HCT116 (cell line): ENCODE results near the gene MAP3K6. TPM values are rescaled to one million over a fixed set of nuclear protein-coding genes. Genes with fewer than 3 reads are reported as not detected.

Source experiments
- ATAC-seq: fragments of 200-7000 bp; cut with Tn5 transposase; 2 replicates; pipeline ENCODE4 v1.9.1; 2020; ENCODE audit warnings: mild to moderate bottlenecking, moderate library complexity
- BruUV-seq: library from RNA; stranded (reverse); fragments of 400-500 nt; replicated peaks from 2 replicates; lab custom pipeline; 2021; lab: Mats Ljungman, UMichigan
- CTCF ChIA-PET: fragments of 300-600 bp; sonication (Branson Sonifier 250); formaldehyde crosslinking; loops from one replicate; lab custom pipeline; 2021; ENCODE audit warnings: antibody characterized with exemption; lab: Charles Lee
- POLR2A ChIA-PET: fragments of 300-600, 350-600 bp; sonication (Branson Sonifier 250); formaldehyde crosslinking; loops from one replicate; lab custom pipeline; 2021; ENCODE audit warnings: antibody characterized with exemption; lab: Charles Lee
- RAD21 ChIA-PET, 2 experiments: fragments of 300-600 bp; sonication (Branson Sonifier 250); formaldehyde crosslinking; loops; one replicate each; lab custom pipeline; 2023; ENCODE audit warnings: low total read pairs in 2 of 2; ENCODE audit not compliant: uncharacterized antibody in 2 of 2, unreplicated experiment in 2 of 2, low non-redundant PET in 1 of 2; lab: Charles Lee
- DNase-seq: peaks from one replicate; pipeline ENCODE4 v3.0.0-alpha.2; 2010; ENCODE audit warnings: low read depth, low spot score
- H2AFZ ChIP-seq: fragments of 200-600 bp; shearing (Covaris generic), sonication (generic); 2 replicates; pipeline ENCODE4 v1.6.1; 2017; ENCODE audit warnings: low read depth, mixed run types, mixed read lengths, antibody characterized with exemption, low read length; ENCODE audit not compliant: poor library complexity, severe bottlenecking
- H3K27ac ChIP-seq: 2 replicates; pipeline ENCODE4 v1.5.1; 2012; ENCODE audit warnings: low read depth, low read length
- H3K27me3 ChIP-seq: fragments of 200-600 bp; sonication (generic); 2 replicates; pipeline ENCODE4 v1.6.1; 2016; ENCODE audit warnings: mixed run types, low read length, mixed read lengths; ENCODE audit not compliant: insufficient read depth
- H3K36me3 ChIP-seq, 2 experiments: fragments of 200-500 bp in 1 of 2; fragments of 200-600 bp in 1 of 2; sonication (Bioruptor generic) in 1 of 2; sonication (generic) in 1 of 2; 2 replicates each; pipeline versions ENCODE4 v1.5.1 to v1.6.1; 2014 to 2016; ENCODE audit warnings: low read length in 2 of 2, inconsistent platforms in 1 of 2, mixed read lengths in 1 of 2, mixed run types in 1 of 2; ENCODE audit not compliant: insufficient read depth in 2 of 2, control insufficient read depth in 1 of 2
- H3K4me1 ChIP-seq, 2 experiments: fragments of 200-600 bp in 1 of 2; sonication (generic) in 1 of 2; 2 replicates each; pipeline versions ENCODE4 v1.5.1 to v1.6.1; 2012 to 2017; ENCODE audit warnings: low read length in 2 of 2, inconsistent platforms in 1 of 2, mild to moderate bottlenecking in 1 of 2, mixed read lengths in 1 of 2, mixed run types in 1 of 2, moderate library complexity in 1 of 2; ENCODE audit not compliant: insufficient read depth in 2 of 2, control insufficient read depth in 1 of 2
- H3K4me2 ChIP-seq: fragments of 200-600 bp; sonication (generic); 2 replicates; pipeline ENCODE4 v1.6.1; 2017; ENCODE audit warnings: mixed run types, low read length, mixed read lengths
- H3K4me3 ChIP-seq, 2 experiments: fragments of 200-600 bp in 1 of 2; sonication (generic) in 1 of 2; replicated peaks in 1 of 2; 2 replicates each; pipeline ENCODE4 v1.5.1; 2011 to 2016; ENCODE audit warnings: low read length in 2 of 2, control low read depth in 1 of 2, low read depth in 1 of 2, mild to moderate bottlenecking in 1 of 2, mixed read lengths in 1 of 2, mixed run types in 1 of 2
- H3K79me2 ChIP-seq: fragments of 200-600 bp; sonication (generic); 2 replicates; pipeline ENCODE4 v1.6.1; 2017; ENCODE audit warnings: mild to moderate bottlenecking, mixed run types, low read length, moderate library complexity, mixed read lengths; ENCODE audit not compliant: insufficient read depth
- H3K9ac ChIP-seq: fragments of 200-600 bp; sonication (generic); 2 replicates; pipeline ENCODE4 v1.6.1; 2016; ENCODE audit warnings: low read length, mixed read lengths
- H3K9me2 ChIP-seq: fragments of 200-600 bp; sonication (generic), shearing (Covaris generic); 2 replicates; pipeline ENCODE4 v1.6.1; 2017; ENCODE audit warnings: mixed run types, mild to moderate bottlenecking, moderate library complexity; ENCODE audit not compliant: insufficient read depth
- H3K9me3 ChIP-seq, 2 experiments: fragments of 200-500 bp in 1 of 2; fragments of 200-600 bp in 1 of 2; sonication (Bioruptor generic) in 1 of 2; sonication (generic) in 1 of 2; 2 replicates each; pipeline ENCODE4 v1.6.1; 2014 to 2017; ENCODE audit warnings: low read length in 2 of 2, mixed read lengths in 2 of 2, inconsistent platforms in 1 of 2, low read depth in 1 of 2, mild to moderate bottlenecking in 1 of 2, mixed run types in 1 of 2, moderate library complexity in 1 of 2; ENCODE audit not compliant: control insufficient read depth in 1 of 2, insufficient read depth in 1 of 2
- H4K20me1 ChIP-seq: fragments of 200-600 bp; sonication (generic), shearing (Covaris generic); 2 replicates; pipeline ENCODE4 v1.6.1; 2017; ENCODE audit warnings: mixed run types, mild to moderate bottlenecking, moderate library complexity; ENCODE audit not compliant: insufficient read depth
- ATF3 ChIP-seq: IDR thresholded peaks from 2 replicates; pipeline ENCODE4 v1.6.1; 2012
- CBX3 ChIP-seq: IDR thresholded peaks from 2 replicates; pipeline ENCODE4 v1.6.1; 2012; ENCODE audit warnings: low read depth
- CEBPB ChIP-seq: IDR thresholded peaks from 2 replicates; pipeline ENCODE4 v1.6.1; 2012; ENCODE audit warnings: low read depth
- ELF1 ChIP-seq: IDR thresholded peaks from 2 replicates; pipeline ENCODE4 v1.6.1; 2012; ENCODE audit warnings: low read depth, borderline replicate concordance
- FOSL1 ChIP-seq: IDR thresholded peaks from 2 replicates; pipeline ENCODE4 v1.6.1; 2012; ENCODE audit warnings: low read depth
- RAD21 ChIP-seq: IDR thresholded peaks from 2 replicates; pipeline ENCODE4 v1.6.1; 2012; ENCODE audit warnings: low read depth, mild to moderate bottlenecking
- SIN3A ChIP-seq: IDR thresholded peaks from 2 replicates; pipeline ENCODE4 v1.6.1; 2012; ENCODE audit warnings: low read depth
- TCF7L2 ChIP-seq: IDR thresholded peaks from 2 replicates; pipeline ENCODE4 v1.7.0; 2011; ENCODE audit warnings: borderline replicate concordance, inconsistent platforms; ENCODE audit not compliant: insufficient read depth, insufficient read length; ENCODE audit errors: extremely low read depth
- ZBTB33 ChIP-seq: IDR thresholded peaks from 2 replicates; pipeline ENCODE4 v1.6.1; 2011; ENCODE audit warnings: mild to moderate bottlenecking, low read length, moderate library complexity; ENCODE audit not compliant: insufficient replicate concordance; ENCODE audit errors: extremely low read depth
- ZNF274 ChIP-seq: fragments of 200-500 bp; sonication (Bioruptor generic); IDR thresholded peaks from 2 replicates; pipeline ENCODE4 v1.6.1; 2014; ENCODE audit warnings: mild to moderate bottlenecking, low read depth, low read length, inconsistent platforms
- intact Hi-C: fragments of 100-400 bp; cut with micrococcal nuclease; formaldehyde crosslinking; loops from 2 replicates; pipeline ENCODE4 v1.10.0; 2022
- total RNA-seq: library from RNA; stranded (reverse); gene quantifications from one replicate; pipeline ENCODE4 v1.2.1, GENCODE V29; 2021; ENCODE audit not compliant: unreplicated experiment
- TF ChIP-seq, protein P1 (sequence below): IDR thresholded peaks from 2 replicates; pipeline ENCODE4 v1.6.1; 2012
- TF ChIP-seq, protein P2 (sequence below), 3 experiments: fragments of 200-600 bp in 1 of 3; sonication (generic) in 1 of 3; IDR thresholded peaks in 2 of 3; conservative IDR thresholded peaks in 1 of 3; 2 replicates each; pipeline ENCODE4 v1.5.1; 2012 to 2017; ENCODE audit warnings: low read depth in 2 of 3, low read length in 2 of 3, antibody characterized with exemption in 1 of 3, borderline replicate concordance in 1 of 3, control low read depth in 1 of 3, mild to moderate bottlenecking in 1 of 3, mixed read lengths in 1 of 3, mixed run types in 1 of 3, moderate library complexity in 1 of 3; ENCODE audit not compliant: insufficient read depth in 1 of 3

The MAP3K6 gene
- total RNA-seq, 1 experiment from 2014 or later = 30.2 TPM

DNA sequence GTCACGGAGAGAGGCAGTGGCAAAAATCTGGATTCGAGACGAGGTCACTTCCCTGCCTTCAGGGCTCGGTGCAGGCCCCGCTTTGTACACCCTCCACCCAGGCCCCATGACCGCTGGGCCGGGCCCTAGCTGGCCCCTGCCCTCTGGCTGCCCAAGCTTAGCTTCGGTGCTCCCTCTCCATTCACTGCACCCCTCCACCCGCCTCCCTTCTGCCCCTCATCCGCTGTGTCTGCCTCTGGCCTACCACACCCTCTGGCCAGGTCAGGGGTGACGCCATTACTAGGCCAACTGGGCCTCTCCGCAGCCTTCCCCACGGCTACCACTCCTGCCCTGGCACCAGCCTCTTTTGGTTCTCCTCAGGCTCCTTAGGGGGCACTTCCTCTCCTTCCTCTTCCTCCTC, 16.9 kb upstream of the MAP3K6 start:
- H3K27ac ChIP-seq = no peak overlapping the region; the same call in 1 of the 2 replicates
- peaks cover 8 to 60% of the 10 kb centered on the region in 2 experiments for H3K4me1 ChIP-seq
- RAD21 ChIA-PET = interaction anchor here (1.0 to 1.1 kb wide), 2 partner anchors 8 to 81 kb away, joined by 3 to 4 read pairs; no protein-coding TSS in a partner anchor
- ATAC-seq = no peak
- no peak overlapping the region for H2AFZ ChIP-seq
- no peaks in the 10 kb centered on the region for H4K20me1 ChIP-seq
- TF ChIP-seq, protein P1, sequence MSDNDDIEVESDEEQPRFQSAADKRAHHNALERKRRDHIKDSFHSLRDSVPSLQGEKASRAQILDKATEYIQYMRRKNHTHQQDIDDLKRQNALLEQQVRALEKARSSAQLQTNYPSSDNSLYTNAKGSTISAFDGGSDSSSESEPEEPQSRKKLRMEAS = no peak
- TF ChIP-seq ELF1 (no peak), FOSL1 (no peak), SIN3A (no peak), CBX3 (no peak), ZNF274 (no peak), ATF3 (no peak), TCF7L2 (no peak), ZBTB33 (no peak), CEBPB (no peak), RAD21 (no peak)
- TF ChIP-seq, protein P2, sequence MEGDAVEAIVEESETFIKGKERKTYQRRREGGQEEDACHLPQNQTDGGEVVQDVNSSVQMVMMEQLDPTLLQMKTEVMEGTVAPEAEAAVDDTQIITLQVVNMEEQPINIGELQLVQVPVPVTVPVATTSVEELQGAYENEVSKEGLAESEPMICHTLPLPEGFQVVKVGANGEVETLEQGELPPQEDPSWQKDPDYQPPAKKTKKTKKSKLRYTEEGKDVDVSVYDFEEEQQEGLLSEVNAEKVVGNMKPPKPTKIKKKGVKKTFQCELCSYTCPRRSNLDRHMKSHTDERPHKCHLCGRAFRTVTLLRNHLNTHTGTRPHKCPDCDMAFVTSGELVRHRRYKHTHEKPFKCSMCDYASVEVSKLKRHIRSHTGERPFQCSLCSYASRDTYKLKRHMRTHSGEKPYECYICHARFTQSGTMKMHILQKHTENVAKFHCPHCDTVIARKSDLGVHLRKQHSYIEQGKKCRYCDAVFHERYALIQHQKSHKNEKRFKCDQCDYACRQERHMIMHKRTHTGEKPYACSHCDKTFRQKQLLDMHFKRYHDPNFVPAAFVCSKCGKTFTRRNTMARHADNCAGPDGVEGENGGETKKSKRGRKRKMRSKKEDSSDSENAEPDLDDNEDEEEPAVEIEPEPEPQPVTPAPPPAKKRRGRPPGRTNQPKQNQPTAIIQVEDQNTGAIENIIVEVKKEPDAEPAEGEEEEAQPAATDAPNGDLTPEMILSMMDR (IDR thresholded peaks at IDR 0.05 in 2 of 3, conservative IDR thresholded peaks at IDR 0.05 in 1 of 3; ENCODE audit: borderline replicate concordance in 1 of 3, insufficient read depth in 1 of 3, low read depth in 2 of 3, low read length in 2 of 3) = no peak
- no TSS peak for BruUV-seq
- no peaks in the 10 kb centered on the region for H3K36me3 ChIP-seq
- no peaks in the 10 kb centered on the region for H3K9me3 ChIP-seq
- no peaks in the 10 kb centered on the region for H3K9me2 ChIP-seq
- H3K27me3 ChIP-seq = no peaks in the 10 kb centered on the region
- POLR2A ChIA-PET = interaction anchor here (1.2 to 3.9 kb wide), 2 partner anchors 18 to 76 kb away, joined by 4 to 26 read pairs; partner anchors contain the start of gene MAP3K6
- DNase-seq = no peak
- intact Hi-C loops = no loop called here
- H3K4me3 ChIP-seq = no peak overlapping the region
- H3K9ac ChIP-seq = no peak overlapping the region
- H3K79me2 ChIP-seq = no peaks in the 10 kb centered on the region
- peak overlapping the region; percentile 98 for H3K4me2 ChIP-seq
- CTCF ChIA-PET = interaction anchor here (1.0 to 3.4 kb wide), 2 partner anchors 12 to 17 kb away, joined by 3 to 10 read pairs; partner anchors contain the start of gene MAP3K6
